ENCODE data around the gene CIAO2B. TPM values are rescaled to one million over a fixed set of nuclear protein-coding genes. Genes with fewer than 3 reads are reported as not detected.
A peak's percentile ranks its signal among the peaks of the same experiment; 100 is the strongest.

CIAO2B gene
- total and polyA plus RNA-seq, 9 donors, result 40.1 to 150 (median 66.7) TPM

DNA sequence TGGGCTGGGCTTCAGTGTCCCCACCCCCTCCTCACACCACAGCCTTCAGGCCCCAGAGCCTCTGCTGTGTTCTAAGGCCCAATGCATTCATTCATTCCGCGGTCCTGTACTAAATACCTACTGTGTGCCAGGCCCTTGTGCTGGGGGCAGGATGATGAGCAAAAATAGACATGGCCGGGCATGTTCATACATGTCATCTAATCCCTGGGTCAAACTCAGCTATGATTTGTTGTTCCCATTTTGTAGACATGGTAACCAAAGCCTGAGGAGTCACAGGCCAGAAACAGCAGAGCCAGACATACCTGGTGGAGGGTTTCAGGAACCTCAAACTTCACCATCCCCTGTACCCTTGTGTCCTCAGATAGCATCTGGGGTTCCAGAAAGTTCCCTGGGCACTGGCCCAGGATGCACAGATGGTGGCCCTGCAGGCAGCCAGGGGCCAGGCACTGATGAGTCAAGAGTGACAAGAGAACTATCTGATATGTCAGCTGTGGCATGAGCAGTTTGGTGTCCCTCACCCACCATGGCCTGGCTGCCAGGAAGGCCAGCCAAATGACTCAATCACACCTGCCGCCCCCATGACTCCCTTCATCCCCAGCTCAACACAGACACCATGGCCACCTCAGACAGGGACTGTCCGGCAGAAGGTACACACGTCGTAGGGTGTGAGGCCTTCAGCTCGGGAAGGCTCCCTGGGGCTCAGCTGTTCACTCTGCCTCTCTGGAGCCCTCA is 6.1 kb downstream of the CIAO2B start:
- intact Hi-C loops (cut with DNase I), result loop anchor here in 1 of 4 donors (2.0 kb wide), 1 partner anchor 33 kb away; no protein-coding TSS in a partner anchor
- TF ChIP-seq, protein P1, sequence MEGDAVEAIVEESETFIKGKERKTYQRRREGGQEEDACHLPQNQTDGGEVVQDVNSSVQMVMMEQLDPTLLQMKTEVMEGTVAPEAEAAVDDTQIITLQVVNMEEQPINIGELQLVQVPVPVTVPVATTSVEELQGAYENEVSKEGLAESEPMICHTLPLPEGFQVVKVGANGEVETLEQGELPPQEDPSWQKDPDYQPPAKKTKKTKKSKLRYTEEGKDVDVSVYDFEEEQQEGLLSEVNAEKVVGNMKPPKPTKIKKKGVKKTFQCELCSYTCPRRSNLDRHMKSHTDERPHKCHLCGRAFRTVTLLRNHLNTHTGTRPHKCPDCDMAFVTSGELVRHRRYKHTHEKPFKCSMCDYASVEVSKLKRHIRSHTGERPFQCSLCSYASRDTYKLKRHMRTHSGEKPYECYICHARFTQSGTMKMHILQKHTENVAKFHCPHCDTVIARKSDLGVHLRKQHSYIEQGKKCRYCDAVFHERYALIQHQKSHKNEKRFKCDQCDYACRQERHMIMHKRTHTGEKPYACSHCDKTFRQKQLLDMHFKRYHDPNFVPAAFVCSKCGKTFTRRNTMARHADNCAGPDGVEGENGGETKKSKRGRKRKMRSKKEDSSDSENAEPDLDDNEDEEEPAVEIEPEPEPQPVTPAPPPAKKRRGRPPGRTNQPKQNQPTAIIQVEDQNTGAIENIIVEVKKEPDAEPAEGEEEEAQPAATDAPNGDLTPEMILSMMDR (IDR thresholded peaks at IDR 0.05), result no peak
- TF ChIP-seq EP300 (IDR thresholded peaks at IDR 0.05) (no peak), POLR2A (IDR thresholded peaks at IDR 0.05) (no peak)
- Histone ChIP-seq H3K36me3 (no peaks in the 10 kb centered on the region), H3K9me3 (no peaks in the 10 kb centered on the region), H3K4me3 (no peak overlapping the region), H3K27me3 (no peaks in the 10 kb centered on the region), H3K4me1 (ENCODE audit: insufficient read depth) (peaks cover 7% of the 10 kb centered on the region), H3K27ac (no peak overlapping the region)
- WGBS, 3 donors, result 93 to 98% (median 96%) methylated on average over 7 to 8 of the region's 8 CpGs
- DNase-seq, result no peak

DNA sequence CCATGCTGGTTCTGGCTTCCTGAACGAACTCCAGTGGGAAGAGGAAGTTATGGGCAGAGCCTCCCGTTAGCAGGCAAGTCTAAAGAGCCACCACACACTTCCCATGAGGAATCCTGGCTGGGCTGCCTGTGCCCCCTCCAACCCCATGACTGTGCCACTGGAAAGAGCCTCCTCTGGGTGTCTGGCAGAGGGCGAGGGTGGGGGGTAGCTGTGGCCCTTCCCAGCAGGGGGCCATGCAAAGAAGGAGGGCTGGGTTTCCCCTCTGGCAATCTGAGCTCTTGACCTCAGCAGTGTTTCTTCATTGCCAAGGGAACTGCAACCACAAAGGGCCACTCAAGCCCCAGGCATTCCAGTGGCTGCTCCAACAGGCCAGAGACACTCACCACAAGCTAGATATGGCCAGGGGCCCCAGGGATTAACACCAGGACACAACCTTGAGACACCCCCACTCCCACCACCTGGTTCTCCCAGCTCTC is 7.2 kb downstream of the CIAO2B start:
- Histone ChIP-seq H3K36me3 (no peaks in the 10 kb centered on the region), H3K4me1 (ENCODE audit: insufficient read depth) (peaks cover 10% of the 10 kb centered on the region), H3K4me3 (no peak overlapping the region), H3K9me3 (no peaks in the 10 kb centered on the region), H3K27ac (peak overlapping the region in 1 of 2 donors; percentile 73), H3K27me3 (no peaks in the 10 kb centered on the region)
- TF ChIP-seq EP300 (IDR thresholded peaks at IDR 0.05) (no peak), POLR2A (IDR thresholded peaks at IDR 0.05) (no peak)
- TF ChIP-seq, protein P1 (IDR thresholded peaks at IDR 0.05), result no peak
- DNase-seq, result no peak
- WGBS, 3 donors, result 63 to 75% (median 67%) methylated on average over 3 of the region's 3 CpGs
- intact Hi-C loops (cut with DNase I), result no loop called here

DNA sequence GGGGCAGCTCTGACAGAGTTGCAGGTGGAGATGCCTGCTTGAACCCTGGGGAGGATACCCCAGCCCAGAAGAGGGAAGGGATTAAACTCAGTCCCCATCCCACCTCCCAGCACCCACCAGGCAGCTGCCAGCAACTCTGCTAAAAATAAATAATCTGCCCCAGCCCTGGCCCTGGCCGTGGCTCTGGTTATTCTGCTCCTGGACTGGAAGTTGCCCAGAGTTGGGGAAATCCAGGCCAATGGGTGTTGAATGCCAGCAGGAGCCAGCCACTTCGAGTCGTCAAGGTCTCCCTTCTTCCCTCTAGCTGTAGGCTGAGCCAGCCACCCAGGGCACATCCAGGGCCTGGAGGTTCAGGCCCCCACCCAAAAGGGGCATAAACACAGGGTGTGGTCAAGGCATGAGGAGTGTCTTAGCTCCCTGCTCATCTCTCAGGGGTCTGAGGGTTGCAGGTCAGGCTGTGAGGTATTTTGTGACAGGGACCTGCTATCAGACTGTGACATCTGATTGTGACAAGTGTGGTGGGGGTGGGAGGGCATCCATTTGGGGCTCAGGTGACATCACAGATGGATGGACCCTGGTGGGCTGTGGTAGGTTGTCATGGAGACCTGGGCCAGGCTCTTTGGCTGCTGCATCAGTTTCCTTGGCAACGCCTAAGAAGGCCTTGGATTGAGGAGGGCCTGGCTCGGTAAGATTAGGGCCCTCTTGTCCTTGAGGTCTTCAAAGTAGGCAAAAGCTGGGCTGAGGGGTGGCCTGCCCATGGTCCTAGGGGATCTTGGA is 7.8 kb downstream of the CIAO2B start:
- no peak for TF ChIP-seq POLR2A (IDR thresholded peaks at IDR 0.05)
- no peak for TF ChIP-seq EP300 (IDR thresholded peaks at IDR 0.05)
- TF ChIP-seq, protein P1 (IDR thresholded peaks at IDR 0.05), result no peak
- Histone ChIP-seq H3K9me3 (no peaks in the 10 kb centered on the region), H3K4me3 (no peak overlapping the region), H3K36me3 (no peaks in the 10 kb centered on the region), H3K4me1 (ENCODE audit: insufficient read depth) (peaks cover 10% of the 10 kb centered on the region), H3K27me3 (no peaks in the 10 kb centered on the region), H3K27ac (peak overlapping the region; percentile 63 to 73)
- intact Hi-C loops (cut with DNase I), result no loop called here
- peak in 1 of 5 donors; percentile 39 for DNase-seq
- WGBS, 3 donors, result 33 to 49% (median 41%) methylated on average over 5 of the region's 5 CpGs

DNA sequence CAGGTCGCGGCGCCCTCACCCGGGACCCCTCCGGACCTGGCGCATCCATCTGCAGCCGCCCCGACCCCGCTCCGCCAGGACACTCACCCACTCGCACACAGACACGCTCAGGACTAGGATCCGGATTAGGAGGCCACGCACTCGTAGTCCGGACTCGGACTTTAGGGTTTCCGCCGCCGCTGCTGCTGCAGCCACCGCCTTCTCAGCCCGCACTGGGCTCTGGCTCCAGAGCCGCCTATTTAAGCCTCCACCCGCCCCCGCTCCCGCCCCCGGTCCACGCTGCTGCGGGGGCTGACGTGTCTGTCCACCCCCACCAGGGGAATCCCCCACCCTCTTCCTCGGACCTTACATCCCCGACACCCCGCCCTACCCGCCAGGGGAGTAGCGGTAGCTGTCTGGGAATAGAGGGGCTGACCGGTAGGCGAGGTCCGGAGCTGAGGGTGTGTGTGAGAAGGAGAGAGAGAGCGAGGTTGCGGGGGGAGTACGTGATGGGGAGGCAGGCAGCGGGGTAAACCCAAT is 8.8 kb downstream of the CIAO2B start, which contains the start of gene RRAD:
RRAD (minus strand) TSS at position 214 of the 519 bp plus-strand sequence. CDS start 356 bp downstream, outside the sequence.
- no peaks in the 10 kb centered on the region for H3K36me3 ChIP-seq
- peak within 1 kb of the TSS; percentile 63 to 73 for H3K27ac ChIP-seq
- no peaks in the 10 kb centered on the region for H3K27me3 ChIP-seq
- intact Hi-C loops (cut with DNase I), result loop anchor here in 1 of 4 donors (2.0 kb wide), 1 partner anchor 23 kb away; no protein-coding TSS in a partner anchor
- 1 to 2% (median 1%) methylated on average over 36 to 42 of the region's 42 CpGs for WGBS, 3 donors
- peak; percentile 45 for TF ChIP-seq POLR2A (IDR thresholded peaks at IDR 0.05)
- TF ChIP-seq, protein P1 (IDR thresholded peaks at IDR 0.05), result peak in 1 of 3 donors; percentile 21
- no peak for TF ChIP-seq EP300 (IDR thresholded peaks at IDR 0.05)
- H3K9me3 ChIP-seq, result no peaks in the 10 kb centered on the region
- peaks cover 10% of the 10 kb centered on the region for H3K4me1 ChIP-seq (ENCODE audit: insufficient read depth)
- H3K4me3 ChIP-seq, result peak within 1 kb of the TSS; percentile 52
- peak; percentile 76 to 84 (median 81) for DNase-seq

All from ovary (tissue), 9 donors.